MCF 10A (cell line): ENCODE data around the gene FAM20A. TPM values are rescaled to one million over a fixed set of nuclear protein-coding genes. Genes with fewer than 3 reads are reported as not detected.

Source experiments
- BruUV-seq: library from RNA; stranded (reverse); fragments of 400-500 nt; replicated peaks from 2 replicates; lab custom pipeline; 2021; lab: Mats Ljungman, UMichigan
- CTCF ChIA-PET: fragments of 300-600 bp; sonication (Branson Sonifier 250); formaldehyde crosslinking; extraction: SDS; loops from one replicate; lab custom pipeline; 2021; ENCODE audit warnings: antibody characterized with exemption, inconsistent platforms; lab: Yijun Ruan, JAX
- POLR2A ChIA-PET: fragments of 300-600, 350-650 bp; sonication (Branson Sonifier 250); formaldehyde crosslinking; extraction: SDS; loops from one replicate; lab custom pipeline; 2020; ENCODE audit warnings: antibody characterized with exemption, inconsistent platforms; lab: Yijun Ruan, JAX
- DNase-seq: peaks from one replicate; pipeline ENCODE4 v3.0.0-alpha.2; 2018; ENCODE audit not compliant: unreplicated experiment
- H3K27ac Mint-ChIP-seq: one replicate; pipeline ENCODE4 v1.8.0; 2022; ENCODE audit warnings: mild to moderate bottlenecking, low read depth, mixed read lengths; ENCODE audit not compliant: unreplicated experiment
- H3K27me3 Mint-ChIP-seq: one replicate; pipeline ENCODE4 v1.8.0; 2022; ENCODE audit warnings: mixed read lengths; ENCODE audit not compliant: insufficient read depth, unreplicated experiment
- H3K36me3 Mint-ChIP-seq: one replicate; pipeline ENCODE4 v1.8.0; 2022; ENCODE audit warnings: mild to moderate bottlenecking, moderate library complexity, mixed read lengths; ENCODE audit not compliant: insufficient read depth, unreplicated experiment
- H3K4me1 Mint-ChIP-seq: one replicate; pipeline ENCODE4 v1.8.0; 2022; ENCODE audit warnings: mixed read lengths; ENCODE audit not compliant: insufficient read depth, unreplicated experiment
- H3K4me3 Mint-ChIP-seq: one replicate; pipeline ENCODE4 v1.8.0; 2022; ENCODE audit warnings: mild to moderate bottlenecking, moderate library complexity, mixed read lengths; ENCODE audit not compliant: unreplicated experiment
- H3K9me3 Mint-ChIP-seq: one replicate; pipeline ENCODE4 v1.8.0; 2022; ENCODE audit warnings: mixed read lengths; ENCODE audit not compliant: unreplicated experiment
- intact Hi-C: fragments of 100-400 bp; cut with micrococcal nuclease; formaldehyde crosslinking; loops from 2 replicates; pipeline ENCODE4 v1.14.1; 2022
- total RNA-seq: library from RNA; stranded (reverse); gene quantifications from 2 replicates; pipeline ENCODE4 v1.2.3, GENCODE V29; 2022
- TF ChIP-seq, protein P1 (sequence below): fragments of 200-600 bp; IDR thresholded peaks from one replicate; pipeline ENCODE4 v1.8.0; 2022; ENCODE audit warnings: antibody characterized with exemption, mild to moderate bottlenecking; ENCODE audit not compliant: unreplicated experiment

Gene FAM20A
- total RNA-seq, 1 experiment from 2014 or later = not detected

DNA sequence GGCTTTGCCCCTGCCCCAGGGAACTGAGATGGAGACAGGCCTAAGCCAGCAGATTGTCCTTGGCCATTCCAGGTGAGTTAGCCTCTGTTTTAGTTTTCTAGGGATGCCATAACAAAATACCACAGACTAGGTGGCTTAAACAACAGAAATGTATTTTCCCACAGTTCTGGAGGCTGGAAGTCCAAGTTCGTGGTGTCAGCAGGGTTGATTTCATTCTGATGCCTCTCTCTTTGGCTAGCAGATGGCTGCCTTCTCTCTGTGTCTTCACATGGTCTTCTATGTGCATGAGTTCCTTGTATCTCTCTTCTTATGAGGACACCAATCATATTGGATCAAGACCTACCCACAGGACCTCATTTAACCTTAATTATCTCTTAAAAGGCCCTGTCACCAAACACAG is 12.8 kb downstream of the FAM20A start:
- no peak overlapping the region for H3K27ac Mint-ChIP-seq
- POLR2A ChIA-PET = no interaction called here
- no peaks in the 10 kb centered on the region for H3K36me3 Mint-ChIP-seq
- H3K4me1 Mint-ChIP-seq = no peaks in the 10 kb centered on the region
- H3K27me3 Mint-ChIP-seq = peaks cover 14% of the 10 kb centered on the region
- no peak overlapping the region for H3K4me3 Mint-ChIP-seq
- intact Hi-C loops = no loop called here
- CTCF ChIA-PET = no interaction called here
- no peak for DNase-seq
- TF ChIP-seq, protein P1, sequence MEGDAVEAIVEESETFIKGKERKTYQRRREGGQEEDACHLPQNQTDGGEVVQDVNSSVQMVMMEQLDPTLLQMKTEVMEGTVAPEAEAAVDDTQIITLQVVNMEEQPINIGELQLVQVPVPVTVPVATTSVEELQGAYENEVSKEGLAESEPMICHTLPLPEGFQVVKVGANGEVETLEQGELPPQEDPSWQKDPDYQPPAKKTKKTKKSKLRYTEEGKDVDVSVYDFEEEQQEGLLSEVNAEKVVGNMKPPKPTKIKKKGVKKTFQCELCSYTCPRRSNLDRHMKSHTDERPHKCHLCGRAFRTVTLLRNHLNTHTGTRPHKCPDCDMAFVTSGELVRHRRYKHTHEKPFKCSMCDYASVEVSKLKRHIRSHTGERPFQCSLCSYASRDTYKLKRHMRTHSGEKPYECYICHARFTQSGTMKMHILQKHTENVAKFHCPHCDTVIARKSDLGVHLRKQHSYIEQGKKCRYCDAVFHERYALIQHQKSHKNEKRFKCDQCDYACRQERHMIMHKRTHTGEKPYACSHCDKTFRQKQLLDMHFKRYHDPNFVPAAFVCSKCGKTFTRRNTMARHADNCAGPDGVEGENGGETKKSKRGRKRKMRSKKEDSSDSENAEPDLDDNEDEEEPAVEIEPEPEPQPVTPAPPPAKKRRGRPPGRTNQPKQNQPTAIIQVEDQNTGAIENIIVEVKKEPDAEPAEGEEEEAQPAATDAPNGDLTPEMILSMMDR = no peak
- BruUV-seq = no TSS peak
- peaks cover 4% of the 10 kb centered on the region for H3K9me3 Mint-ChIP-seq

DNA sequence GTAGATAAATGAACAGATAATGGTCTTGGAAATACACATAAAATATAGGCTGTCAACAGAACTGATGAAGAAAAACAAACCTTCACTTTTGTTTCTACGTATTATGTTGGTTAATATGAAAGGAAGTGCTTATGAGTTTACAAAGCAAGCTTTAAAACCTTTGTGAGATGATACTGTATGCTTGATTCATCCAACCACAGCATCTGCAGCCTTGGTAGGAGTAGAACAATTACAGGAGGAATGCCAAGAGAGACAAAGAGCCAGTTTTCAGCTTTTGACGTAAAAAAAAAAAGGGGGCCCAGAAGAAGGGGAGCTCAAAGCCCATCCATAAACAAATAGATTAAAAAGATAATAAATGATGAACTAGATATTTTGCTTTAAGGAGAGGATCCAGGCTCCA is 13.3 kb downstream of the FAM20A start:
- TF ChIP-seq, protein P1 = no peak
- ChIA-PET POLR2A (no interaction called here), CTCF (no interaction called here)

DNA sequence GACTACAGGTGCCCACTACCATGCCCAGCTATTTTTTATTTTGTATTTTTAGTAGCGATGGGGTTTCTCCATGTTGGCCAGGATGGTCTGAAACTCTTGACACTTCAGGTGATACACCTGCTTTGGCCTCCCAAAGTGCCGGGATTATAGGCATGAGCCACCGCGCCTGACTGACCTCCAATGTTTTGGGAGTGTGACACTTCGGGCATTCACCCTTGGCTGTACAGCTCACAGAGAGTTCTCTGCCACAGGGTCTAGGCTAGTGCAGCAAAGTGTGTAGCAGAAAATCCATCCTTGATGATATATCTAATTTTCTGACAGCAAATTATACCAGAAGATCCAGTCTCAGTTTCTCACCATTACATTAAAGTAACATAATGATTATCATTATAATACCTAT is 14.1 kb downstream of the FAM20A start:
- no peak for DNase-seq
- no TSS peak for BruUV-seq
- ChIA-PET POLR2A (no interaction called here), CTCF (interaction anchor here (0.6 kb wide), 1 partner anchor 9 kb away, joined by 4 read pairs; no protein-coding TSS in a partner anchor)
- H3K9me3 Mint-ChIP-seq = peaks cover 4% of the 10 kb centered on the region
- no peaks in the 10 kb centered on the region for H3K4me1 Mint-ChIP-seq
- no peak overlapping the region for H3K27ac Mint-ChIP-seq
- intact Hi-C loops = no loop called here
- no peaks in the 10 kb centered on the region for H3K36me3 Mint-ChIP-seq
- H3K4me3 Mint-ChIP-seq = no peak overlapping the region
- TF ChIP-seq, protein P1 = no peak
- peaks cover under 1% of the 10 kb centered on the region for H3K27me3 Mint-ChIP-seq

More for the DNA sequence above, 13.3 kb downstream of the FAM20A start:
- no peak overlapping the region for H3K27ac Mint-ChIP-seq
- no peak overlapping the region for H3K4me3 Mint-ChIP-seq
- H3K36me3 Mint-ChIP-seq = no peaks in the 10 kb centered on the region
- no peaks in the 10 kb centered on the region for H3K4me1 Mint-ChIP-seq
- DNase-seq = no peak
- H3K9me3 Mint-ChIP-seq = peaks cover 4% of the 10 kb centered on the region
- H3K27me3 Mint-ChIP-seq = peaks cover 9% of the 10 kb centered on the region
- intact Hi-C loops = no loop called here
- BruUV-seq = no TSS peak

DNA sequence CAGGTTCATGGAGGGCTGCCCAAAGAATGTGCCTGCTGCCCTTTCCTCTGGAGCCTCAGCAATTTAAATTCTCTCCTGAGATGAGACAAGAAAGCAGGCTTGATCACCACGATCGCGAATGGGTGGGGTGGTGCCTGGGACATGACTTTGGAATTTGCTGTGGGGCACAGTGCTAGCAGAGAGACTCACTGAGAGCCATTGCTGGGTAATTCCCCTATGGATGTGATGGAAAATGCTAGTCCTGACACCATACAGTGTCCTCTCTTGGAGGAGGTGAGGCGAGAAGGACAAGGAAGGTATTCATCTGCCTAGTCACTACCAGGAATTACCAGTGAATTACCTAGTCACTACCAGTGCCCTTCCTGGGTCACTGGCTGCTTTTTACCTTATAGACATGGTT is 15.5 kb downstream of the FAM20A start:
- CTCF ChIA-PET = no interaction called here
- no peak for DNase-seq
- H3K9me3 Mint-ChIP-seq = peaks cover 4% of the 10 kb centered on the region
- H3K27me3 Mint-ChIP-seq = no peaks in the 10 kb centered on the region
- H3K36me3 Mint-ChIP-seq = no peaks in the 10 kb centered on the region
- intact Hi-C loops = no loop called here
- no TSS peak for BruUV-seq
- no peaks in the 10 kb centered on the region for H3K4me1 Mint-ChIP-seq
- no peak overlapping the region for H3K4me3 Mint-ChIP-seq
- H3K27ac Mint-ChIP-seq = no peak overlapping the region
- TF ChIP-seq, protein P1 = no peak
- POLR2A ChIA-PET = no interaction called here
